ENCODE data around the gene KCNIP2. TPM values are rescaled to one million over a fixed set of nuclear protein-coding genes. Genes with fewer than 3 reads are reported as not detected.

KCNIP2 gene
- total and polyA plus RNA-seq, 2 of the 13 experiments (the other 11 are each of a cell fraction or from before 2014, with no cell fraction given) = 0.42 to 0.70 TPM

DNA sequence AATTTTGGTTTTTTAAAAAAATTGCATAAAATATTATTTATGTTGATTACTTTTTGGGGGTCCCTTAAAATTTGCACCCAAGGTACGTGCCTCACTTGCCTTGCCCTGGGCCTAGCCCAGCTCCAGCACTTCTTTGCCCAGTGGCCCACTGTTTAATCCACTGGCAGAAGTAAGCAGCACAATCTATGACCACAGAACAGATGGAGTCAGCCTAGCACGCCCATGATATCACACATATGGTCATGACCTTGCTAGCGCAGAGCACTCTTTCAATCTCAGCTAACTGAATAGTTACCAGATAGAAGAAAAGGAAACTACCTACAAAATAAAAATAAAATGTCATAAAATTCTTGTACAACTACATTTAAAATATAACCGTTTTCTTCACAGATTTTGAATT lies 31.0 kb downstream of the KCNIP2 start:
- intact Hi-C loops (cut with micrococcal nuclease; ENCODE audit: unreplicated experiment) (loop anchor here (10.0 kb wide), 1 partner anchor 692 kb away; the partner anchor contains the start of genes ACTR1A and SUFU), in situ Hi-C loops (cut with HindIII; ENCODE audit: extremely low pct_ligation_motif_present, low pct_unique_long_range_greater_than_20kb) (no loop called here)
- ChIA-PET CTCF (ENCODE audit: low intra/inter-chr PET ratio, low total read pairs) (no interaction called here), POLR2A (no interaction called here)
- TF ChIP-seq, protein P1, sequence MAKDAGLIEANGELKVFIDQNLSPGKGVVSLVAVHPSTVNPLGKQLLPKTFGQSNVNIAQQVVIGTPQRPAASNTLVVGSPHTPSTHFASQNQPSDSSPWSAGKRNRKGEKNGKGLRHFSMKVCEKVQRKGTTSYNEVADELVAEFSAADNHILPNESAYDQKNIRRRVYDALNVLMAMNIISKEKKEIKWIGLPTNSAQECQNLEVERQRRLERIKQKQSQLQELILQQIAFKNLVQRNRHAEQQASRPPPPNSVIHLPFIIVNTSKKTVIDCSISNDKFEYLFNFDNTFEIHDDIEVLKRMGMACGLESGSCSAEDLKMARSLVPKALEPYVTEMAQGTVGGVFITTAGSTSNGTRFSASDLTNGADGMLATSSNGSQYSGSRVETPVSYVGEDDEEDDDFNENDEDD (CRISPR knock-in tag; IDR thresholded peaks at IDR 0.05; ENCODE audit: borderline replicate concordance) = no peak
- TF ChIP-seq ZNF343 (CRISPR knock-in tag; IDR thresholded peaks at IDR 0.05) (no peak), STAT5B (CRISPR knock-in tag; IDR thresholded peaks at IDR 0.05) (no peak), GFI1 (CRISPR knock-in tag; IDR thresholded peaks at IDR 0.05; ENCODE audit: borderline replicate concordance) (no peak), NFE2L2 (IDR thresholded peaks at IDR 0.05; ENCODE audit: low read length) (no peak), GATA4 (IDR thresholded peaks at IDR 0.05; ENCODE audit: borderline replicate concordance, low read depth) (no peak), ZC3H4 (CRISPR knock-in tag; IDR thresholded peaks at IDR 0.05; ENCODE audit: borderline replicate concordance) (no peak), ZNF670 (CRISPR knock-in tag; IDR thresholded peaks at IDR 0.05; ENCODE audit: borderline replicate concordance) (no peak), ZNF777 (CRISPR knock-in tag; IDR thresholded peaks at IDR 0.05) (no peak), THAP11 (CRISPR knock-in tag; IDR thresholded peaks at IDR 0.05) (no peak), YY1 (IDR thresholded peaks at IDR 0.05; ENCODE audit: insufficient read depth, insufficient replicate concordance, low read depth, low read length) (no peak)
- TF ChIP-seq, protein P2, sequence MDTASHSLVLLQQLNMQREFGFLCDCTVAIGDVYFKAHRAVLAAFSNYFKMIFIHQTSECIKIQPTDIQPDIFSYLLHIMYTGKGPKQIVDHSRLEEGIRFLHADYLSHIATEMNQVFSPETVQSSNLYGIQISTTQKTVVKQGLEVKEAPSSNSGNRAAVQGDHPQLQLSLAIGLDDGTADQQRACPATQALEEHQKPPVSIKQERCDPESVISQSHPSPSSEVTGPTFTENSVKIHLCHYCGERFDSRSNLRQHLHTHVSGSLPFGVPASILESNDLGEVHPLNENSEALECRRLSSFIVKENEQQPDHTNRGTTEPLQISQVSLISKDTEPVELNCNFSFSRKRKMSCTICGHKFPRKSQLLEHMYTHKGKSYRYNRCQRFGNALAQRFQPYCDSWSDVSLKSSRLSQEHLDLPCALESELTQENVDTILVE (CRISPR knock-in tag; IDR thresholded peaks at IDR 0.05) = no peak
- TF ChIP-seq, protein P3, sequence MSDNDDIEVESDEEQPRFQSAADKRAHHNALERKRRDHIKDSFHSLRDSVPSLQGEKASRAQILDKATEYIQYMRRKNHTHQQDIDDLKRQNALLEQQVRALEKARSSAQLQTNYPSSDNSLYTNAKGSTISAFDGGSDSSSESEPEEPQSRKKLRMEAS (IDR thresholded peaks at IDR 0.05) = no peak
- TF ChIP-seq, protein P4, sequence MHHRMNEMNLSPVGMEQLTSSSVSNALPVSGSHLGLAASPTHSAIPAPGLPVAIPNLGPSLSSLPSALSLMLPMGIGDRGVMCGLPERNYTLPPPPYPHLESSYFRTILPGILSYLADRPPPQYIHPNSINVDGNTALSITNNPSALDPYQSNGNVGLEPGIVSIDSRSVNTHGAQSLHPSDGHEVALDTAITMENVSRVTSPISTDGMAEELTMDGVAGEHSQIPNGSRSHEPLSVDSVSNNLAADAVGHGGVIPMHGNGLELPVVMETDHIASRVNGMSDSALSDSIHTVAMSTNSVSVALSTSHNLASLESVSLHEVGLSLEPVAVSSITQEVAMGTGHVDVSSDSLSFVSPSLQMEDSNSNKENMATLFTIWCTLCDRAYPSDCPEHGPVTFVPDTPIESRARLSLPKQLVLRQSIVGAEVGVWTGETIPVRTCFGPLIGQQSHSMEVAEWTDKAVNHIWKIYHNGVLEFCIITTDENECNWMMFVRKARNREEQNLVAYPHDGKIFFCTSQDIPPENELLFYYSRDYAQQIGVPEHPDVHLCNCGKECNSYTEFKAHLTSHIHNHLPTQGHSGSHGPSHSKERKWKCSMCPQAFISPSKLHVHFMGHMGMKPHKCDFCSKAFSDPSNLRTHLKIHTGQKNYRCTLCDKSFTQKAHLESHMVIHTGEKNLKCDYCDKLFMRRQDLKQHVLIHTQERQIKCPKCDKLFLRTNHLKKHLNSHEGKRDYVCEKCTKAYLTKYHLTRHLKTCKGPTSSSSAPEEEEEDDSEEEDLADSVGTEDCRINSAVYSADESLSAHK (CRISPR knock-in tag; IDR thresholded peaks at IDR 0.05; ENCODE audit: borderline replicate concordance) = no peak
- TF ChIP-seq, protein P5, sequence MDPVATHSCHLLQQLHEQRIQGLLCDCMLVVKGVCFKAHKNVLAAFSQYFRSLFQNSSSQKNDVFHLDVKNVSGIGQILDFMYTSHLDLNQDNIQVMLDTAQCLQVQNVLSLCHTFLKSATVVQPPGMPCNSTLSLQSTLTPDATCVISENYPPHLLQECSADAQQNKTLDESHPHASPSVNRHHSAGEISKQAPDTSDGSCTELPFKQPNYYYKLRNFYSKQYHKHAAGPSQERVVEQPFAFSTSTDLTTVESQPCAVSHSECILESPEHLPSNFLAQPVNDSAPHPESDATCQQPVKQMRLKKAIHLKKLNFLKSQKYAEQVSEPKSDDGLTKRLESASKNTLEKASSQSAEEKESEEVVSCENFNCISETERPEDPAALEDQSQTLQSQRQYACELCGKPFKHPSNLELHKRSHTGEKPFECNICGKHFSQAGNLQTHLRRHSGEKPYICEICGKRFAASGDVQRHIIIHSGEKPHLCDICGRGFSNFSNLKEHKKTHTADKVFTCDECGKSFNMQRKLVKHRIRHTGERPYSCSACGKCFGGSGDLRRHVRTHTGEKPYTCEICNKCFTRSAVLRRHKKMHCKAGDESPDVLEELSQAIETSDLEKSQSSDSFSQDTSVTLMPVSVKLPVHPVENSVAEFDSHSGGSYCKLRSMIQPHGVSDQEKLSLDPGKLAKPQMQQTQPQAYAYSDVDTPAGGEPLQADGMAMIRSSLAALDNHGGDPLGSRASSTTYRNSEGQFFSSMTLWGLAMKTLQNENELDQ (CRISPR knock-in tag; IDR thresholded peaks at IDR 0.05; ENCODE audit: borderline replicate concordance) = no peak
- TF ChIP-seq, protein P6, sequence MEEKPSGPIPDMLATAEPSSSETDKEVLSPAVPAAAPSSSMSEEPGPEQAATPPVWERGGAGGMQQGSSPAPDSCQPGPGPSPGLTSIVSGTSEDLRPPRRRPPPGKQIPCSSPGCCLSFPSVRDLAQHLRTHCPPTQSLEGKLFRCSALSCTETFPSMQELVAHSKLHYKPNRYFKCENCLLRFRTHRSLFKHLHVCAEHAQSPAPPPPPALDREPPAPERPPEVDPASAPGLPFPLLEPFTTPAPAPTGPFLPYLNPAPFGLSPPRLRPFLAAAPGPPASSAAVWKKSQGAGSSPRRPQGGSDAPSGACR (CRISPR knock-in tag; IDR thresholded peaks at IDR 0.05) = no peak
- DNase-seq (ENCODE audit: low spot score) = no peak
- H4K20me1 ChIP-seq (ENCODE audit: insufficient read depth, low read length) = peaks cover 46% of the 10 kb centered on the region
- H3K4me3 ChIP-seq (replicated peaks in 1 of 3; ENCODE audit: insufficient read depth in 1 of 3, low read depth in 2 of 3, low read length in 3 of 3) = no peak overlapping the region
- H3K9ac ChIP-seq (ENCODE audit: insufficient read depth, low read depth, low read length) = no peak overlapping the region
- H3K27me3 ChIP-seq (ENCODE audit: control insufficient read depth in 1 of 2, insufficient read depth in 2 of 2, low read length in 2 of 2) = no peaks in the 10 kb centered on the region; a peak in 1 of 5 replicates
- peaks cover 20% of the 10 kb centered on the region for H3K4me1 ChIP-seq (ENCODE audit: insufficient read depth, low read length)
- H2AFZ ChIP-seq (ENCODE audit: low read length) = no peak overlapping the region
- FAIRE-seq = no peak
- no peak overlapping the region for H3K27ac ChIP-seq (ENCODE audit: extremely low read length, insufficient read depth, low read length)
- peaks cover 6 to 41% of the 10 kb centered on the region in 2 experiments; a peak in 4 of 5 replicates for H3K36me3 ChIP-seq (replicated peaks in 1 of 2; ENCODE audit: control insufficient read depth in 1 of 2, insufficient read depth in 2 of 2, low read length in 2 of 2)
- peaks cover 57% of the 10 kb centered on the region for H3K79me2 ChIP-seq (ENCODE audit: insufficient read depth, low read length)
- no peaks in the 10 kb centered on the region for H3K9me3 ChIP-seq (ENCODE audit: low read length)
- BruUV-seq (replicated peaks) = no TSS peak
- WGBS (ENCODE audit: low lambda C conversion rate) = 97% methylated on average over 4 of the region's 4 CpGs
- H3K4me2 ChIP-seq (ENCODE audit: low read depth, low read length) = no peak overlapping the region
- ATAC-seq = no peak
